ENCODE measurements around the gene TBX4. TPM values are rescaled to one million over a fixed set of nuclear protein-coding genes. Genes with fewer than 3 reads are reported as not detected.

TBX4 gene
- total and polyA plus RNA-seq, 2 experiments from 2014 or later = not detected

GRCh38 chr17:61409301-61410112, 42.7 kb upstream of the TBX4 start:
- H3K9me3 Mint-ChIP-seq = no peaks in the 10 kb centered on the region
- peaks cover 15% of the 10 kb centered on the region; the same call in 1 of the 2 replicates for H4K20me1 ChIP-seq (replicated peaks; ENCODE audit: insufficient read depth)
- H3K4me2 ChIP-seq = peak overlapping the region; percentile 75
- 0 out of 2 replicates have a peak overlapping the region, but pooled peaks have one; percentile 38 for H2AFZ ChIP-seq
- peak overlapping the region; percentile 46; the same call in 1 of the 2 replicates for H3K4me3 ChIP-seq
- peaks cover 90% of the 10 kb centered on the region for H3K27me3 Mint-ChIP-seq (ENCODE audit: insufficient read depth, low read depth, poor library complexity)
- DNase-seq (ENCODE audit: low spot score) = peak; percentile 73
- no peak overlapping the region for H3K27ac Mint-ChIP-seq
- H3K36me3 ChIP-seq (ENCODE audit: insufficient read depth) = no peaks in the 10 kb centered on the region
- no peaks in the 10 kb centered on the region for H3K9me2 ChIP-seq (ENCODE audit: insufficient read depth)
- no peaks in the 10 kb centered on the region for H3K79me2 ChIP-seq (replicated peaks; ENCODE audit: insufficient read depth)
- peaks cover 14% of the 10 kb centered on the region; the same call in 1 of the 2 replicates for H3K4me1 ChIP-seq (ENCODE audit: insufficient read depth)
- 0 out of 2 replicates have a peak, but pooled peaks cover 2% of the 10 kb centered on the region for H3F3A ChIP-seq (replicated peaks; ENCODE audit: low read depth)
- no peaks in the 10 kb centered on the region for H3K36me3 Mint-ChIP-seq (ENCODE audit: low read depth)
- H3K27ac ChIP-seq (ENCODE audit: low read depth) = no peak overlapping the region
- peak; percentile 91 for TF ChIP-seq EZH2 (IDR thresholded peaks at IDR 0.05; ENCODE audit: low read depth, unreplicated experiment)
- no peak for TF ChIP-seq STAT1 (IDR thresholded peaks at IDR 0.05; ENCODE audit: unreplicated experiment)
- TF ChIP-seq CTCF (conservative IDR thresholded peaks at IDR 0.05; ENCODE audit: low read depth in 2 of 2) = peak in 1 of 2 experiments; percentile 41; a peak in 1 of 4 replicates
- TF ChIP-seq ETS1 (IDR thresholded peaks at IDR 0.05) = no peak
- peaks cover 22% of the 10 kb centered on the region for H3K4me1 Mint-ChIP-seq
- peaks cover 97% of the 10 kb centered on the region for H3K27me3 ChIP-seq (ENCODE audit: insufficient read depth)
- peak; percentile 1 for ATAC-seq
- peak overlapping the region; percentile 53; the same call in 2 of the 3 replicates for H3K4me3 Mint-ChIP-seq

GRCh38 chr17:61410141-61411010, 41.8 kb upstream of the TBX4 start:
- Mint-ChIP-seq H3K27ac (no peak overlapping the region), H3K27me3 (ENCODE audit: insufficient read depth, low read depth, poor library complexity) (peaks cover 90% of the 10 kb centered on the region)
- 0 out of 2 replicates have a peak, but pooled peaks cover 2% of the 10 kb centered on the region for H3F3A ChIP-seq (replicated peaks; ENCODE audit: low read depth)

More at GRCh38 chr17:61410141-61411010, 41.8 kb upstream of the TBX4 start:
- peaks cover 22% of the 10 kb centered on the region for H3K4me1 Mint-ChIP-seq
- Histone ChIP-seq H3K27me3 (ENCODE audit: insufficient read depth) (peaks cover 97% of the 10 kb centered on the region), H3K79me2 (replicated peaks; ENCODE audit: insufficient read depth) (no peaks in the 10 kb centered on the region), H3K4me3 (peak overlapping the region; percentile 77), H3K9me2 (ENCODE audit: insufficient read depth) (no peaks in the 10 kb centered on the region), H3K4me1 (ENCODE audit: insufficient read depth) (peaks cover 14% of the 10 kb centered on the region; the same call in 1 of the 2 replicates), H3K4me2 (peak overlapping the region; percentile 93), H2AFZ (no peak overlapping the region), H4K20me1 (replicated peaks; ENCODE audit: insufficient read depth) (peaks cover 15% of the 10 kb centered on the region; the same call in 1 of the 2 replicates), H3K27ac (ENCODE audit: low read depth) (no peak overlapping the region), H3K36me3 (ENCODE audit: insufficient read depth) (no peaks in the 10 kb centered on the region)
- DNase-seq (ENCODE audit: low spot score) (peak; percentile 91), ATAC-seq (peak; percentile 43)
- no peaks in the 10 kb centered on the region for H3K9me3 Mint-ChIP-seq
- TF ChIP-seq EZH2 (IDR thresholded peaks at IDR 0.05; ENCODE audit: low read depth, unreplicated experiment) = peak; percentile 91
- no peak for TF ChIP-seq ZNF331 (CRISPR knock-in tag; IDR thresholded peaks at IDR 0.05; ENCODE audit: low read depth)
- TF ChIP-seq CTCF (conservative IDR thresholded peaks at IDR 0.05; ENCODE audit: low read depth in 2 of 2) = peak; percentile 53 to 76
- no peaks in the 10 kb centered on the region for H3K36me3 Mint-ChIP-seq (ENCODE audit: low read depth)
- peak overlapping the region; percentile 62 for H3K4me3 Mint-ChIP-seq

Data from GM23338 (cell line).